ENCODE data around the gene ORAI3. TPM values are rescaled to one million over a fixed set of nuclear protein-coding genes. Genes with fewer than 3 reads are reported as not detected.

ORAI3 gene
- 5.0 and 6.2 TPM in 2 replicates for polyA plus RNA-seq (2014; cell fraction: cytosol; rRNA removed)
- 1.1 and 7.3 TPM in 2 replicates for polyA plus RNA-seq (2014; cell fraction: nucleus; rRNA removed)

- DNase-seq (ENCODE audit: low spot score) = peak; percentile 46
Observed at GRCh38 chr16:30948667-30949649, at the start of gene ORAI3. Gene ORAI3, plus strand, starts transcription at chr16:30949068. Its CDS starts 222 bp downstream, at chr16:30949290.

- DNase-seq (ENCODE audit: low spot score) = no peak
Observed at GRCh38 chr16:30899794-30900193, 49.1 kb upstream of the ORAI3 start.

GRCh38 chr16:30900588-30900987 is 48.3 kb upstream of the ORAI3 start:
- DNase-seq (ENCODE audit: low spot score) = no peak

GRCh38 chr16:30901201-30902028 is 47.5 kb upstream of the ORAI3 start:
- no peak for DNase-seq (ENCODE audit: low spot score)

- no peak for DNase-seq (ENCODE audit: low spot score)
Observed at GRCh38 chr16:30902029-30902972, 46.6 kb upstream of the ORAI3 start.

- DNase-seq (ENCODE audit: low spot score) = no peak
Observed at GRCh38 chr16:30903002-30903401, 45.9 kb upstream of the ORAI3 start.

- no peak for DNase-seq (ENCODE audit: low spot score)
Observed at GRCh38 chr16:30903596-30903995, 45.3 kb upstream of the ORAI3 start.

- DNase-seq (ENCODE audit: low spot score) = no peak
Observed at GRCh38 chr16:30904114-30904780, 44.6 kb upstream of the ORAI3 start.

- no peak for DNase-seq (ENCODE audit: low spot score)
Observed at GRCh38 chr16:30907064-30907463, 41.8 kb upstream of the ORAI3 start.

- no peak for DNase-seq (ENCODE audit: low spot score)
Observed at GRCh38 chr16:30910427-30911029, 38.3 kb upstream of the ORAI3 start.

GRCh38 chr16:30912794-30913412 is 36.0 kb upstream of the ORAI3 start:
- no peak for DNase-seq (ENCODE audit: low spot score)

GRCh38 chr16:30914830-30915229 is 34.0 kb upstream of the ORAI3 start:
- no peak for DNase-seq (ENCODE audit: low spot score)

- no peak for DNase-seq (ENCODE audit: low spot score)
Observed at GRCh38 chr16:30918614-30919013, 30.3 kb upstream of the ORAI3 start.

- no peak for DNase-seq (ENCODE audit: low spot score)
Observed at GRCh38 chr16:30920891-30921290, 28.0 kb upstream of the ORAI3 start.

GRCh38 chr16:30921459-30921747 is 27.5 kb upstream of the ORAI3 start:
- DNase-seq (ENCODE audit: low spot score) = no peak

GRCh38 chr16:30921748-30922419 is 27.0 kb upstream of the ORAI3 start:
- peak; percentile 92 for DNase-seq (ENCODE audit: low spot score)

- DNase-seq (ENCODE audit: low spot score) = peak; percentile 100
Observed at GRCh38 chr16:30922420-30922959, 26.4 kb upstream of the ORAI3 start.

GRCh38 chr16:30922960-30923535 is 25.8 kb upstream of the ORAI3 start:
- peak; percentile 100 for DNase-seq (ENCODE audit: low spot score)
